ENCODE data around the gene REV3L. TPM values are rescaled to one million over a fixed set of nuclear protein-coding genes. Genes with fewer than 3 reads are reported as not detected.
"Not testable (repeated sequence)": the region's sequence is repeated elsewhere in the genome, so short reads cannot be mapped to it uniquely, and the experiment has no call there.

REV3L gene
- total RNA-seq, 3 donors from 2014 or later (not counting 1 experiment from before 2014, with no cell fraction given), result 18.1 to 25.5 (median 22.7) TPM

DNA sequence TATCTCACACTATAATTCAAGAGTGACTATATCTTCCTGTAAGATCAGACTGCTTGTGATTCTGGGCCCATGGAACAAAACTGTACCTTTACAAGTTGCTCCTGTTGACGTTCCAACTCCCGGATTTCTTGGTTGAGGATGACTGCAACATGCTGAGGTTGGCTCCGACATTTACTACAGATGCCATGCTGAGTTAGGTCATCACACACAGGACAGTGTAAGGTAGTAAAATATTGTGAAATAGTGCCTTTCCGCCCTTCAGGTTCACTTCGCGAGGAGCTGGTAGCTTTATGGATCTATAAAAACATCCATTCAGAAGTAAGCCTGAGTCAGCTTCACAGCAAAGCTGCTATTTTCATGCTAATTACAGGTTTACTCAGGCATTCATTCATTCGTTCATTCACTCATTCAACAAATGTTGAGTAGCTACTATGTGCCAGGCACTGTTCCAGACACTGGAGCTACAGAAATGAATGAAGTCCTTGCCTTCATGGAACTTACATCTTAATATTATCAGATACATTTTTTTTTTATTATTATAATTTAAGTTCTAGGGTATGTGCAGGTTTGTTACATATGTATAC is 175.7 kb downstream of the REV3L start:
- H3K27ac Mint-ChIP-seq, result no peak overlapping the region
- Histone ChIP-seq H3K27me3 (ENCODE audit: control insufficient read depth, insufficient read depth, low read length) (no peaks in the 10 kb centered on the region), H3K4me1 (ENCODE audit: control insufficient read depth, insufficient read depth, low read length) (no peaks in the 10 kb centered on the region), H3K4me3 (ENCODE audit: low read length) (no peak overlapping the region), H3K9me3 (ENCODE audit: control insufficient read depth, insufficient read depth, low read length) (no peaks in the 10 kb centered on the region), H3K27ac (ENCODE audit: low read length) (no peak overlapping the region), H3K36me3 (ENCODE audit: control insufficient read depth, insufficient read depth, low read length) (peaks cover 33% of the 10 kb centered on the region)
- H3K4me3 Mint-ChIP-seq, result no peak overlapping the region
- no peaks in the 10 kb centered on the region for H3K27me3 Mint-ChIP-seq (ENCODE audit: low read depth in 2 of 2)
- H3K9me3 Mint-ChIP-seq, result no peaks in the 10 kb centered on the region
- no peak for ATAC-seq
- intact Hi-C loops (cut with micrococcal nuclease), result no loop called here
- no peaks in the 10 kb centered on the region for H3K4me1 Mint-ChIP-seq
- 94% methylated on average over 7 of the region's 7 CpGs for WGBS (ENCODE audit: insufficient coverage)
- TF ChIP-seq, protein P1, sequence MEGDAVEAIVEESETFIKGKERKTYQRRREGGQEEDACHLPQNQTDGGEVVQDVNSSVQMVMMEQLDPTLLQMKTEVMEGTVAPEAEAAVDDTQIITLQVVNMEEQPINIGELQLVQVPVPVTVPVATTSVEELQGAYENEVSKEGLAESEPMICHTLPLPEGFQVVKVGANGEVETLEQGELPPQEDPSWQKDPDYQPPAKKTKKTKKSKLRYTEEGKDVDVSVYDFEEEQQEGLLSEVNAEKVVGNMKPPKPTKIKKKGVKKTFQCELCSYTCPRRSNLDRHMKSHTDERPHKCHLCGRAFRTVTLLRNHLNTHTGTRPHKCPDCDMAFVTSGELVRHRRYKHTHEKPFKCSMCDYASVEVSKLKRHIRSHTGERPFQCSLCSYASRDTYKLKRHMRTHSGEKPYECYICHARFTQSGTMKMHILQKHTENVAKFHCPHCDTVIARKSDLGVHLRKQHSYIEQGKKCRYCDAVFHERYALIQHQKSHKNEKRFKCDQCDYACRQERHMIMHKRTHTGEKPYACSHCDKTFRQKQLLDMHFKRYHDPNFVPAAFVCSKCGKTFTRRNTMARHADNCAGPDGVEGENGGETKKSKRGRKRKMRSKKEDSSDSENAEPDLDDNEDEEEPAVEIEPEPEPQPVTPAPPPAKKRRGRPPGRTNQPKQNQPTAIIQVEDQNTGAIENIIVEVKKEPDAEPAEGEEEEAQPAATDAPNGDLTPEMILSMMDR (IDR thresholded peaks at IDR 0.05), result no peak
- peaks cover 14% of the 10 kb centered on the region for H3K36me3 Mint-ChIP-seq
- DNase-seq, result no peak

DNA sequence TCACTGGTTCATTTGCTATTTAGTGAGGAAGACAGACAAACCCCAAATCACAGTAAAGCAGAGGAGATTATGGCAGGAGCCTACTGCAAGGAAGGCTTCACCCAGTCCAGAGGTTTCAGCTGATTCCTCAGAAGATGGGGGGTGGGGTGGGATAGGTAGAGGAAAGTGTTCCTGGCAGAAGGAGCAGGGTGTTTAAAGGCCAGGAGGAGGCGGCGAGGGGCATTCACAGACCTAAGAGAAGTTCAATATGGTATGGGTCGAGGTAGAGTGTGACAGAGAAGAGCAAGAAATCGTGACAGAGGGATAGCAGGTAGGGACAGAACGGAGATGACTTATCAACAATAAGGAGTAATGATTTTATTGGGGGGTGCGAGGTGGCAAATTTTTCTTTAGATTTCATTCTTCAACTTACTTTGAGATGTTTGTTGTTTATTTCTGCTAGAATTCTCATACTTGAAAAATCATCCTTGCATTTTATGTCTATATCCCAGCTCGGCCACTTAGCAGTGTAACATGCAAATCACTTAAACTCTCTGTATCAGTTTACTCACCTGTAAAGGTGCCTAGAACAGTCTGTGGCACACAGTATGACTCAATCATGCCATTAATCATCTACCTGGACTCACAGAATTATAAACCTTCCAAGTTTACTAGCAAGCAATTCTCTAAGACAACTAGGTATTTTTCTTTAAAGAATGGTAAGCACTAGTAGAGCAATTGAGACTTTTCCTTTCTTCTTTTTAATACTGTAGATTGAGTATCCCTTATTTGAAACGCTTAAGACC is 176.7 kb downstream of the REV3L start:
- WGBS (ENCODE audit: insufficient coverage), result 93% methylated on average over 6 of the region's 8 CpGs
- no peaks in the 10 kb centered on the region for H3K4me1 Mint-ChIP-seq
- H3K4me3 ChIP-seq (ENCODE audit: low read length), result no peak overlapping the region
- DNase-seq (no peak), ATAC-seq (no peak)
- TF ChIP-seq, protein P1 (IDR thresholded peaks at IDR 0.05), result no peak
- intact Hi-C loops (cut with micrococcal nuclease), result no loop called here
- H3K27me3 Mint-ChIP-seq (ENCODE audit: low read depth in 2 of 2), result no peaks in the 10 kb centered on the region
- H3K9me3 ChIP-seq (ENCODE audit: control insufficient read depth, insufficient read depth, low read length), result peaks cover 4% of the 10 kb centered on the region
- peaks cover 14% of the 10 kb centered on the region for H3K36me3 Mint-ChIP-seq
- no peak overlapping the region for H3K27ac ChIP-seq (ENCODE audit: low read length)
- peaks cover 33% of the 10 kb centered on the region for H3K36me3 ChIP-seq (ENCODE audit: control insufficient read depth, insufficient read depth, low read length)
- H3K4me3 Mint-ChIP-seq, result no peak overlapping the region
- H3K4me1 ChIP-seq (ENCODE audit: control insufficient read depth, insufficient read depth, low read length), result no peaks in the 10 kb centered on the region
- no peaks in the 10 kb centered on the region for H3K27me3 ChIP-seq (ENCODE audit: control insufficient read depth, insufficient read depth, low read length)
- H3K9me3 Mint-ChIP-seq, result no peaks in the 10 kb centered on the region
- H3K27ac Mint-ChIP-seq, result no peak overlapping the region

DNA sequence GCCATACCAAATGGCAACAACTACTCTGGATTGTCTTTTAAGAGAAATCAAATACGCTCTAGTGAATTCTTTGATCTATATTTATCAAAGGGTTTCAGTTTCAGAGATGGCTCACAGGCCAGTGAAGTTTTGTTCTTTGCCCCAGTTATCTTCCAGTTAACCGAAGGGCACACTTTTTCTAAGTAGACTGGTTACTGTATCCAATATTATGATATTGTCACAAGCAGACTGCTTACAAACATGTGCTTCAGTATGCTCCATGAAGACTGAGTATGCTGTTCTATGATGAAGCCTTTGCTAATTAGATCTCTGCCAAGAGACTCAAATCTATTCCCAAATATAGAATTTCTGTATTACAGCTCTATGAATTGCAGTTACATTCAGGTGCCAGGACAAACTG is 181.1 kb downstream of the REV3L start:
- TF ChIP-seq, protein P1 (IDR thresholded peaks at IDR 0.05), result no peak
- no peak for DNase-seq
- Mint-ChIP-seq H3K27me3 (ENCODE audit: low read depth in 2 of 2) (no peaks in the 10 kb centered on the region), H3K4me3 (no peak overlapping the region), H3K36me3 (peaks cover 5% of the 10 kb centered on the region), H3K9me3 (peaks cover 0 to 3% of the 10 kb centered on the region in 2 donors), H3K27ac (no peak overlapping the region), H3K4me1 (no peaks in the 10 kb centered on the region)
- H3K27me3 ChIP-seq (ENCODE audit: control insufficient read depth, insufficient read depth, low read length), result no peaks in the 10 kb centered on the region
- intact Hi-C loops (cut with micrococcal nuclease), result no loop called here
- H3K36me3 ChIP-seq (ENCODE audit: control insufficient read depth, insufficient read depth, low read length), result peaks cover 5% of the 10 kb centered on the region
- no peak for ATAC-seq
- H3K9me3 ChIP-seq (ENCODE audit: control insufficient read depth, insufficient read depth, low read length), result peaks cover 11% of the 10 kb centered on the region
- H3K4me1 ChIP-seq (ENCODE audit: control insufficient read depth, insufficient read depth, low read length), result no peaks in the 10 kb centered on the region
- H3K4me3 ChIP-seq (ENCODE audit: low read length), result no peak overlapping the region
- no peak overlapping the region for H3K27ac ChIP-seq (ENCODE audit: low read length)
- WGBS (ENCODE audit: insufficient coverage), result 57% methylated on average over 2 of the region's 2 CpGs

DNA sequence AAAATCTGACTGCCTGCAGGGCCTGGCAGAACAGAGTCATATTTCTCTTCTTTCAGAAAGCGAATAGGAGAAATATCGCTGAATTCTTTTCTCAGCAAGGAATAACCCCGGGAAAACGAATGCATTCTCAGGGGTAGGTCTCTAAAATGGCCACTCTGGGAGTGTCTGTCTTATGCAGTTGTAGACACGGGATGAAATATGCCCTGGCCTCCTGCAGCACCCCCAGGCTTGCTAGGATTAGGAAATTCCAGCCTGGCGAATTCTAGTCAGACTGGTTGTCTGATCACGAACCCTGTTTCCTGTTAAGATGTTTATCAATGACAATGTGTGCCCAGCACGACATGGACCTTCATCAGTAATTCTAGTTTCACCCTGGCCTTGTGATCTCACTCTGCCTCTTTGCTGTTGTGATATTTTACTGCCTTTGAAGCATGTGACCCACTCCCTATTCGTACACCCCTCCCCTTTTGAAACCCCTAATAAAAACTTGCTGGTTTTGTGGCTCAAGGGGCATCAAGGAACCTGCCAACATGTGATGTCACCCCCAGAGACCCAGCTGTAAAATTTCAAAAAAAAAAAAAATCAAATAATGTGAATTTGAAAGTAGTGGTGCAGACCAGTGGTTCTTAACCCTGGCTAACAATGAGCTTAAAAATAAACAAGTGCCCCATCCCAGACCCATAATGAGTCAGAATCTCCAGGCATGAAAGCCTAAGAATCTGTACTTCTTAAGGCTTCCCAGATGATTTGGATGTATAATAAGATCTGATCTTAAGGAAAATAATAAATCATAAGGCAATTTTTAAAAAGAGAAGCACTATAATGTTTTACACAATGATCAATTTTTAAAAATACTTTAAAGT is 181.8 kb downstream of the REV3L start:
- H3K27ac Mint-ChIP-seq; intact Hi-C loops (cut with micrococcal nuclease); H3K4me3 Mint-ChIP-seq; H3K9me3 Mint-ChIP-seq; H3K27ac ChIP-seq (ENCODE audit: low read length); H3K27me3 Mint-ChIP-seq (ENCODE audit: low read depth in 2 of 2); DNase-seq; H3K36me3 ChIP-seq (ENCODE audit: control insufficient read depth, insufficient read depth, low read length); H3K36me3 Mint-ChIP-seq; H3K4me1 ChIP-seq (ENCODE audit: control insufficient read depth, insufficient read depth, low read length); H3K4me3 ChIP-seq (ENCODE audit: low read length); H3K27me3 ChIP-seq (ENCODE audit: control insufficient read depth, insufficient read depth, low read length); ATAC-seq; H3K4me1 Mint-ChIP-seq: not testable (repeated sequence)
- WGBS (ENCODE audit: insufficient coverage), result 88% methylated on average over 9 of the region's 9 CpGs
- H3K9me3 ChIP-seq (ENCODE audit: control insufficient read depth, insufficient read depth, low read length), result peaks cover 11% of the 10 kb centered on the region

Measured in natural killer cell (primary cell).